ENCODE results near the gene SLC35F1.
"Not testable (repeated sequence)": the region's sequence is repeated elsewhere in the genome, so short reads cannot be mapped to it uniquely, and the experiment has no call there.

Gene SLC35F1

DNA sequence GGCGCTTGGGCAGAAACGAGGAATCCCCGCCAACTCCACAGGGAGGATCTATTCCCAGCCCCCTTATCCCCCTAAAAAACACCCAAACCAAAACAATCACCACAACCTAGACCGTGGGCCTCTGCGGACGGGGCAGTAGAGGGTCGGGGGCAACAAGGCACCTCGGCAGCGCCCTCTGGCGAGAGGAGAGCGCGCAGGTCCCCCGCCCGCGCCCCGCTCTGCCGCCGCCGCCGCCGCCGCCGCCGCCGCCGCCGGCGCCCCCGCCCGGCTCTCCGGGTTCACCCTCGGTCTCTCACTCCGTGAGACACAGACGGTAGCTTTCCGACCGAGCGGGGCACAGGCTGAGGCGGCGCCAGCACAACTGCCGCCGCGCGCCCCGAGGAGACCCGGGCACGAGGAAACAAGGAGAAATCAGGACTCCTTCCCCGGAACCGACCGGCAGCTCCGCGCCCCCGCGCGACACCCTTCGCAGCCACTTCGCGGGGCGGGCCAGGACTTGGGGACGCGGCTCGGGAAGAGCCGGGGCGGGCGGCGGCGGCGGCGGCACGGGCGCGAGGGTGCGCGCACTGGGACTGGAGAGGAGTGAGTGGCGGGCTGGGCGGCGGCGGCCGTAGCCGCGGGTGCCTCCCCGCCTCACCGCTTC is at the start of gene SLC35F1:
TSS of gene SLC35F1 (plus strand) at position 307 of the 643 bp plus-strand sequence.
- no peak for DNase-seq (ENCODE audit: low read depth in 2 of 2)

GRCh38 chr6:117858601-117859000 is 48.5 kb upstream of the SLC35F1 start:
- DNase-seq (ENCODE audit: low read depth in 2 of 2): not testable (repeated sequence)

DNA sequence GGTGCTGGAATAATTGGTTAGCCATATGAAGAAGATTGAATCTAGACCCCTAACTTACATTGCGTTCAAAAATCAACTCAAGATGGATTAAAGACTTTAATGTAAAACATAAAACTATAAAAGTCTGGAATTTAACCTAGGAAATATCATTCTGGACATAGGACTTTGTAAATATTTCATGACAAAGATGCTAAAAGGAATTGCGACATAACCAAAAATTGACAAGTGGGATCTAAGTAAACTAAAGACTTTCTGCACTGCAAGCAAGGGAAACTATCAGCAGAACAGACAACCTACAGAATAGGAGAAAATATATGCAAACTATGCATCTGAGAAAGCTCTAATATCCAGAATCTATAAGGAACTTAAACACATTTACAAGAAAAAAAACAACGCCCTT is 45.5 kb upstream of the SLC35F1 start:
- no peak for DNase-seq (ENCODE audit: low read depth in 2 of 2)

DNA sequence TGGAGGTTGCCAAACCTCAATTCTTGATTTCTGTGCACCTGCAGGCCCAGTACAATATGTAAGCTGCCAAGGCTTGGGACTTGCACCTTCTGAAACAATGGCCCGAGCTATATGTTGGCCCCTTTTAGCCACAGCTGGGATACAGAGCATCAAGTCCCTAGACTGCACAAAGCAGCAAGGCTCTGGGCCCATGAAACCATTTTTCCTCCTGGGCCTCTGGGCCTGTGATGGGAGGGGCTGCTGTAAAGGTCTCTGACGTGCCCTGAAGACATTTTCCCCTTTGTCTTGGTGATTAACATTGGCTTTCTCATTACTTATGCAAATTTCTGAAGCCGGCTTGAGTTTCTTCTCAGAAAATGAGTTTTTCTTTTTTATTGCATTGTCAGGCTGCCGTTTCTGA is 40.5 kb upstream of the SLC35F1 start:
- DNase-seq (ENCODE audit: low read depth in 2 of 2): no peak

DNA sequence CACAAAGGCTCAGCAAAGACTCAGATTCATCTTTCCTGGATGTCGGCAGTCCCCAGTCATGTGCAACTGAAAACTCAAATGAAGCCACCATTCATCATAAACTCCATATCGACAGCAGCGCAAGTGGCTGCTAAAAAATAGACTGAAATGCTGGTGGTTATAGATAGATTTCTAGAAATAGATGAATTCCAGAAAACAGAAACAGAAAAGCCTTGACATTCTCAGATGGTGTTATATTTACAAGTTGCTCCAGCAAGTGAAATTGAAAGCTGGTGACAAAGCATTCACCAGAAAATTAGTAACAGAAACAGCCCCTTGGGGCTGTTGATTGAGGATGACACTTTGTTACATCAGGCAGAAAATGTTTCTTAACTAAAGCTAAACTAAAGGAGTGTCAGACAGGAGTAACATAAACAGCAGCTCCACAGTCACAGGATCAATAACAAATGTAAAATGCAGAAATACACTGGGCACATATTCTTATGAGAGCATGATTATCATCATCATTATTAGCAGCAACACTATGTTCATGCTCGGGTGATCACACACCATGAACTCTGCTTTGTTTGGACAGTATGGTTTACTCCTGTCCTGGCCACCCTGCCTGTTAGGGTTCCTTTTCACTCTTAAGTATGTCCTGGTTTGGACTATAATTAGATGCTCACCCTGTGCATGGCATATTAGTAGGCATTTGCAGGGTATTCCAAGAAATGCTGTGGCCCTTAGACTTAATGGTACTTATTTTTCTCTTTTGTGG is 36.4 kb upstream of the SLC35F1 start:
- DNase-seq (ENCODE audit: low read depth in 2 of 2): no peak

GRCh38 chr6:117880824-117881223 is 26.2 kb upstream of the SLC35F1 start:
- no peak for DNase-seq (ENCODE audit: low read depth in 2 of 2)

GRCh38 chr6:117890172-117890571 is 16.9 kb upstream of the SLC35F1 start:
- DNase-seq (ENCODE audit: low read depth in 2 of 2): no peak

- no peak for DNase-seq (ENCODE audit: low read depth in 2 of 2)
Measured at GRCh38 chr6:117906507-117906957, 532 bp upstream of the SLC35F1 start.

GRCh38 chr6:117907601-117908245 is 659 bp downstream of the SLC35F1 start:
- DNase-seq (ENCODE audit: low read depth in 2 of 2): no peak

DNA sequence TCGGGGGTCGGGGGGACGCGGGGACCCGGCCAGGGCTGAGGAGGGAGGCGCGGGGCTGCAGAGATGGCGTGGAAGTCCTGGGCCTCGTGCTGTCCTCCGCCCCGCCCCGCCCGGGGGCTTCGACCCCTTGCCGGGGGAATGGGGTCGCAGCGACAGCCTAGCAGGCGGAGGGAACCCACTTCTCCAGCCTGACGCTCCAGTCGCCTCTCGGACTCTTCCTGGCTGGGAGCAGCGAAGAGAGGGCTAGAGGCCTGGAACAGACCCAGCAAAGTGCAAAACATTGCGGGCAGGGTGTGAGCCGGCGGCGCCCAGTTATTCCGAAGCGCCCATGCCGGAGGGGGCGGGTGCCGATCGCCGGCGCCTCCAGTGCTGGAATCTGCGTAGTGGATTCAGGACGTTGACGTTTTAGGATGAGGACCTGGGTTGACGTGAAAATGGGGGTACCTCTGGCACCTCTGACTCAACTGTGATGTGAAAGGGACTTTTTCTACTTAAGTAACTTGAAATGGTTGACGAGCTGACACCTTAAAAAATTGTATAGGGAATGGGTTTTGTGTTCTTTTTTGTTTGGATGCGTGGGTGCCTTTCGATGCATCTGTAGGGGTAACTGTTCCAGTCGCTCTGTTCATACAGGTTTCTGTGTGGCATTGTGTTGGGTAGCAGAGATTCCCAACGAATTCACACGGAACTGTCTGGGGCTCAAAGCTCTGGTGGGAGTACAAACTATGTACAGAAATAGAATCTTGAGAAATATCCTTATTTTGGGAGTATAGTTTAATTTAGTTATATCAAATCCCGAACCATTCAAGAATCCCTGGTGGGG is 1.4 kb downstream of the SLC35F1 start:
- no peak for DNase-seq (ENCODE audit: low read depth in 2 of 2)

- no peak for DNase-seq (ENCODE audit: low read depth in 2 of 2)
Measured at GRCh38 chr6:117909638-117910037, 2.6 kb downstream of the SLC35F1 start.

DNA sequence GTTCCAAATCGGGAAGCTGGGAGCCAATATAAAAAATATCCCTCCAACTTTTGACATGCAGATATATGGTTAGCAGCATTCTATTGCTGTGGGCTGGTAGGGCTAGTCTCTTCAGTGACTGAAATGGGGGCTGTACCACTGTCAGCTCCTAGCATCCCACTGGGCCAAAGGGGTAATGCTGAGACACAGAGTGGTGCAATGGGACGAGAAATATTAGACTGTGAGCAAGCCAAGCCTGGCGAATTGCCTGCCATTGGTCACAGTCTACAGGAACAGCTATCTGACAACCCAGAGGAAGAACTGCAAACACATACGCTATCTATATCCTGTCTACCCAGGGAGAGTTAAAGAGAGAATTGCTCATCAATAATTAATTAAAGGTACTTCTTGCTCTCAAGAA is 3.5 kb downstream of the SLC35F1 start:
- DNase-seq (ENCODE audit: low read depth in 2 of 2): no peak

GRCh38 chr6:117911150-117911549 is 4.1 kb downstream of the SLC35F1 start:
- DNase-seq (ENCODE audit: low read depth in 2 of 2): no peak

GRCh38 chr6:117911660-117912059 is 4.6 kb downstream of the SLC35F1 start:
- no peak for DNase-seq (ENCODE audit: low read depth in 2 of 2)

DNA sequence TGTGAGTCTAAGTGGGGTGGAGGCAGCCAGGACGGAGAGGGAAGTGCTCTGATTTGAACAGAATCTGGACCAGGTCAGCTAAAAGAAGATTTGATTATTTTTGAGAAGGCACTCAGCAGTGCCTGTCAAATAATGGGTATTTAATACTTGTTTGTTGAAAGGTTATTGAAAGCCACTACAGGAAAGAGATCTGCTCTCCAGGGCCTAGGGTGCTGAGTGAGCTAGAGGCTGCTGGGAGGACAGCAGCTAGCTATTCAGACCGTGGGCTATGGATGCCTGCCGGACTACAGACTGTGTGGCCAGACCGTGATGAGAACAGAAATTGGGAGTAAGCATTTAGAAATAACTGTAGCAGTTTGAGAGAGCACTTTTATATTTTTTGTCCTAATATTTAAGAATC is 8.8 kb downstream of the SLC35F1 start:
- DNase-seq (ENCODE audit: low read depth in 2 of 2): no peak

DNA sequence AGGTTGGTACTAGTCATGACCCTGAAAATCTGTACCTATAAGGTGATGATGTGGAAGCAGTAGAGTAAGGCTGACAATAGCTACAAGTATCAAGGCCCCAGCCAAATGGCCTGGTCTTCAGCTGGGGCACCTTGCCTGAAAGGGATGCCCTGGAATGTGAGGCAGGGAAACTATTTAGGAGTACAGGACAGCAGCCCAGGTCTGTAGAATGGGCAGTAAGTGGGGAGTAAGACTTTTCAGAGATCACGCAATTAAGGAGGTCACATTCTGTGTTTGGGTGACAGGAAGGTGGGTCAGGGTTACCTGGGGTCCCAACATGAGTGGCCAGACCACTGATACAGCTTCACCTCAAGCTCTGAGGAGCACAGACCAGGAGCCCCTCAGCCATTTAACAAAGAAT is 9.4 kb downstream of the SLC35F1 start:
- no peak for DNase-seq (ENCODE audit: low read depth in 2 of 2)

DNA sequence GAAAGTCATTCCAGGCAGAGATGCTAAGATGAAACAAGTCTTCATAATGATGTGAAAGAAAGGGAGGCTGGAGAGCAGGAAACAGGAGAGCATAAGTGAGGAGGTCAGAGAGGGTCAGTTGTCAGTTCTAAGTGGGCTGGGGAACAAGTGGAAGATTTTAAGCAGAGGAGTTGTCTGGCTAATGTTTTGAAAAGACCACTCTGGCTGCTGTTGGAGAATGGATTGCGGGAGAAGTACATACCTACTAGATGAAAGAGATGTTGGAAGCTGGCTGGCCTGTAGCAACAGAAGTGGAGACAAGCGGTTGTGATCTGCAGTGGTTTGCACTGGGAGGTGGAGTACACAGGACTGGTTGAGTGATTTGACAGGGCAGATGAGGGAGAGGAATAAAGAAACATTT is 10.1 kb downstream of the SLC35F1 start:
- no peak for DNase-seq (ENCODE audit: low read depth in 2 of 2)

DNA sequence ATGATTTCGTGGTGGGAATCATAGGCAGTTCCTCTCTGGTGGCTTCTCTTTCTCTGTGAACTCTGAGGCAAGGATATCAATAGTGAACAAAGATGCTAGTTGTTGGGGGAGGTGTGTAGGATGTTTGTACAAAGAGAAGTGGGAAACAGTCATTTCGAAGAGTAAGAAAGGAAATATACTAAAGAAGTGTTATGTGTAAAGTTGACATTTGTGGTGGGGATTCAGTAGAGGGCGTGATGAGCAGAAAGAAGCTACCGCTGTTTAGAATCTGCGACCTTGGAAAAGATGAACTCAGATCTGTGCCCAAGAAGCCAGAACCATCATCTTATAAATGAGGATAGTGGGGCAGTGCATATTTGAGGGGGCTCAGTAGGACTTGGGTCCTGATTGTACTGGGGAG is 11.4 kb downstream of the SLC35F1 start:
- no peak for DNase-seq (ENCODE audit: low read depth in 2 of 2)

DNA sequence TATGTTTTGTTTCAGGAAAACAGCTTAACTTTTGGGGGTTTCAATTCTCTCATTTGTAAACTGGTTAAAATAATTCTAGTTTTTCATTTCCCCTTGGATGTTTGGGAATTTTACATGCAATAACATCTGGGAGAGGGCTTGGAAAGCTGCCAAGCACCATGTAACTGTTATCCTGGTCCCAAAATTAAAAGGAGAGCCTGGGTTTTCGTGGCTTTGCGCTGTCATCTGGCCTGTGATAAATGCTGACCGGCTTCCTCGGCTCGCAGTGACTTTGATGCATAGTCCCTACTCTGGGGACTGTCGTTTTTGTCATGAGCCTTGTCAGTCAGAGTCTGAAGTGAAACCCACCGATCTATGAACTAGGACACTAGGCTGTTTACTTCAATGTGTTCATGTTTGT is 12.2 kb downstream of the SLC35F1 start:
- no peak for DNase-seq (ENCODE audit: low read depth in 2 of 2)

GRCh38 chr6:117919775-117920729 is 13.0 kb downstream of the SLC35F1 start:
- DNase-seq (ENCODE audit: low read depth in 2 of 2): no peak

- no peak for DNase-seq (ENCODE audit: low read depth in 2 of 2)
Measured at GRCh38 chr6:117924690-117925089, 17.6 kb downstream of the SLC35F1 start.

Measured in stimulated activated CD8-positive, alpha-beta memory T cell treated with anti-CD3 and anti-CD28 coated beads, Interleukin-2, amount 100 ng/mL, for 1 hour (primary cell).